ENCODE data around the gene GPS1.

GRCh38 chr17:82051776-82052637 is at the start of gene GPS1, which contains the start of gene RFNG:
- TF ChIP-seq CTCF (IDR thresholded peaks at IDR 0.05; ENCODE audit: low read depth, low read length, poor library complexity, severe bottlenecking) (no peak), EZH2phosphoT487 (IDR thresholded peaks at IDR 0.05; ENCODE audit: borderline replicate concordance, low read length) (no peak)

Measured in DOHH2 (cell line).